GM23338 (cell line): ENCODE measurements around the gene SORCS2. TPM values are rescaled to one million over a fixed set of nuclear protein-coding genes. Genes with fewer than 3 reads are reported as not detected.

ENCODE experiments used
- ATAC-seq: fragments of 200-7000 bp; cut with Tn5 transposase; 3 replicates; pipeline ENCODE4 v1.9.1; 2020
- DNase-seq: peaks from one replicate; pipeline ENCODE4 v3.0.0-alpha.2; 2015; ENCODE audit warnings: low spot score
- H2AFZ ChIP-seq: fragments of 200-600 bp; sonication (generic); 2 replicates; pipeline ENCODE4 v1.8.0; 2016; ENCODE audit warnings: antibody characterized with exemption, mild to moderate bottlenecking, moderate library complexity
- H3F3A ChIP-seq: fragments of 200-600 bp; sonication (generic); replicated peaks from 2 replicates; pipeline ENCODE4 v1.8.0; 2017; ENCODE audit warnings: antibody characterized with exemption, mixed run types, low read depth
- H3K27ac ChIP-seq: fragments of 200-600 bp; sonication (generic); 2 replicates; pipeline ENCODE4 v1.6.1; 2016; ENCODE audit warnings: low read depth
- H3K27me3 ChIP-seq: fragments of 200-600 bp; sonication (generic); 2 replicates; pipeline ENCODE4 v1.8.0; 2016; ENCODE audit warnings: mild to moderate bottlenecking, mixed run types, moderate library complexity; ENCODE audit not compliant: insufficient read depth
- H3K36me3 ChIP-seq: fragments of 200-600 bp; sonication (generic); 2 replicates; pipeline ENCODE4 v1.8.0; 2016; ENCODE audit warnings: mild to moderate bottlenecking; ENCODE audit not compliant: insufficient read depth
- H3K4me1 ChIP-seq: fragments of 200-600 bp; sonication (generic); 2 replicates; pipeline ENCODE4 v1.8.0; 2016; ENCODE audit warnings: mild to moderate bottlenecking, moderate library complexity; ENCODE audit not compliant: insufficient read depth
- H3K4me2 ChIP-seq: fragments of 200-600 bp; sonication (generic); 2 replicates; pipeline ENCODE4 v1.7.1; 2017; ENCODE audit warnings: mixed run types
- H3K4me3 ChIP-seq: fragments of 200-600 bp; sonication (generic); 2 replicates; pipeline ENCODE4 v1.6.1; 2016; ENCODE audit warnings: mixed run types
- H3K79me2 ChIP-seq: fragments of 200-600 bp; sonication (generic); replicated peaks from 2 replicates; pipeline ENCODE4 v1.8.0; 2017; ENCODE audit warnings: mild to moderate bottlenecking; ENCODE audit not compliant: insufficient read depth
- H3K9me2 ChIP-seq: fragments of 200-600 bp; sonication (generic); 2 replicates; pipeline ENCODE4 v1.8.0; 2017; ENCODE audit not compliant: insufficient read depth
- H4K20me1 ChIP-seq: fragments of 200-600 bp; sonication (generic); replicated peaks from 2 replicates; pipeline ENCODE4 v1.8.0; 2017; ENCODE audit warnings: mild to moderate bottlenecking; ENCODE audit not compliant: insufficient read depth
- H3K27ac Mint-ChIP-seq: 2 replicates; pipeline ENCODE4 v1.8.0; 2020; ENCODE audit warnings: inconsistent platforms, mild to moderate bottlenecking, moderate library complexity, mixed read lengths
- H3K27me3 Mint-ChIP-seq: 3 replicates; pipeline ENCODE4 v1.8.0; 2022; ENCODE audit warnings: low read depth, mild to moderate bottlenecking, moderate library complexity, mixed read lengths, inconsistent platforms; ENCODE audit not compliant: insufficient read depth, poor library complexity
- H3K36me3 Mint-ChIP-seq: 3 replicates; pipeline ENCODE4 v1.8.0; 2021; ENCODE audit warnings: low read depth, mild to moderate bottlenecking, inconsistent platforms, moderate library complexity, mixed read lengths
- H3K4me1 Mint-ChIP-seq: 3 replicates; pipeline ENCODE4 v1.8.0; 2020; ENCODE audit warnings: mild to moderate bottlenecking, inconsistent platforms, mixed read lengths
- H3K4me3 Mint-ChIP-seq: 3 replicates; pipeline ENCODE4 v1.8.0; 2021; ENCODE audit warnings: moderate library complexity, mild to moderate bottlenecking, inconsistent platforms, mixed read lengths
- H3K9me3 Mint-ChIP-seq: 3 replicates; pipeline ENCODE4 v1.8.0; 2020; ENCODE audit warnings: moderate library complexity, mild to moderate bottlenecking, inconsistent platforms, mixed read lengths
- CREB1 ChIP-seq: fragments of 250-450 bp; sonication (Bioruptor Pico); IDR thresholded peaks from 2 replicates; pipeline ENCODE4 v1.5.0; 2020; ENCODE audit warnings: low read depth, mild to moderate bottlenecking, moderate library complexity
- EZH2 ChIP-seq: fragments of 200-600 bp; sonication (generic); IDR thresholded peaks from one replicate; pipeline ENCODE4 v1.8.0; 2017; ENCODE audit warnings: antibody characterized with exemption, mild to moderate bottlenecking, low read depth; ENCODE audit not compliant: unreplicated experiment
- JUNB ChIP-seq: IDR thresholded peaks from one replicate; pipeline ENCODE4 v1.6.1; 2016; ENCODE audit warnings: antibody characterized with exemption; ENCODE audit not compliant: unreplicated experiment
- POLR2AphosphoS5 ChIP-seq: IDR thresholded peaks from 2 replicates; pipeline ENCODE4 v1.6.1; 2016; ENCODE audit warnings: antibody characterized with exemption, low read depth
- STAT1 ChIP-seq: IDR thresholded peaks from one replicate; pipeline ENCODE4 v1.6.1; 2016; ENCODE audit warnings: antibody characterized with exemption; ENCODE audit not compliant: unreplicated experiment
- ZNF114 ChIP-seq: fragments of 250-450 bp; sonication (Bioruptor Pico); IDR thresholded peaks from 2 replicates; pipeline ENCODE4 v1.5.0; 2020; ENCODE audit warnings: mild to moderate bottlenecking, moderate library complexity
- ZNF331 ChIP-seq: fragments of 250-450 bp; sonication (Bioruptor Pico); IDR thresholded peaks from 2 replicates; pipeline ENCODE4 v1.5.0; 2020; ENCODE audit warnings: low read depth, mild to moderate bottlenecking, moderate library complexity
- polyA plus RNA-seq: library from polyadenylated mRNA; unstranded; fragments of >200 nt; fragmentation: Nextera tagmentation; extraction: Ambion mirVana; gene quantifications from 2 replicates; pipeline ENCODE4 v1.2.1, GENCODE V29; 2016
- total RNA-seq: library from RNA; depleted of rRNA; stranded (reverse); fragments of >200 nt; shearing (Covaris generic); gene quantifications from 2 replicates; pipeline ENCODE4 v1.2.3, GENCODE V29; 2014
- TF ChIP-seq, protein P1 (sequence below): IDR thresholded peaks from 2 replicates; pipeline ENCODE4 v1.6.1; 2016; ENCODE audit warnings: antibody characterized with exemption
- TF ChIP-seq, protein P2 (sequence below): fragments of 250-450 bp; sonication (Bioruptor Pico); IDR thresholded peaks from 2 replicates; pipeline ENCODE4 v1.5.0; 2020; ENCODE audit warnings: mild to moderate bottlenecking, moderate library complexity
- TF ChIP-seq, protein P3 (sequence below), 2 experiments: fragments of 200-600 bp in 1 of 2; sonication (generic) in 1 of 2; conservative IDR thresholded peaks; 2 replicates each; pipeline versions ENCODE4 v1.5.1 to v1.6.1; 2016 to 2017; ENCODE audit warnings: antibody characterized with exemption in 2 of 2, low read depth in 2 of 2, mild to moderate bottlenecking in 2 of 2, moderate library complexity in 1 of 2

SORCS2 gene
- total and polyA plus RNA-seq, 2 experiments from 2014 or later: 0.47 to 2.4 TPM

DNA sequence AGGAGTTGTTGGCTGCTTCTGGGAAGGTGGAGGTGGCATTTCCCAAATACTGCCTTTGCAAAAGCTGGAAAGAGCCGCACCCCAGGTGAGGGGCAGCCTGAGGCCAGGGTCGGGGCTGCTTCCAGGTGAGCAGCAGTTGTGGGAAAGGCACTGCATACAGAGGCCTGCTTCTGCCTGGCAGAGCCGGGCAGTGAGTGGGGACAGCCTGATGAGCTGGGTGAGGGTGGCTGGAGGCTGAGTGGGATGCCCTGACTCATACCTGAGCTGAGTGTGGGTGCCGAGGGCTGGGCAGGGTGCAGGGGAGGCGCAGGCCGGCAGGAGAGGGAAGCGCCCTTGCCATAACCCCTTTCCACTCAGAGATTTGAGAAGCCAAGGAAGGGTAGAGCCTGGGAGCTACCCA, 248.9 kb downstream of the SORCS2 start:
- no peak overlapping the region for H3K27ac Mint-ChIP-seq
- no peaks in the 10 kb centered on the region for H3K9me2 ChIP-seq
- H3K4me2 ChIP-seq: no peak overlapping the region
- H3K27ac ChIP-seq: no peak overlapping the region
- H2AFZ ChIP-seq: no peak overlapping the region
- H3K4me1 ChIP-seq: no peaks in the 10 kb centered on the region
- peaks cover 19% of the 10 kb centered on the region for H3K4me1 Mint-ChIP-seq
- H3K4me3 ChIP-seq: no peak overlapping the region
- H3K36me3 Mint-ChIP-seq: peaks cover 3% of the 10 kb centered on the region; the same call in 1 of the 3 replicates
- DNase-seq (no peak), ATAC-seq (peak; percentile 31)
- H3F3A ChIP-seq: no peaks in the 10 kb centered on the region
- H4K20me1 ChIP-seq: no peaks in the 10 kb centered on the region
- H3K36me3 ChIP-seq: no peaks in the 10 kb centered on the region
- peaks cover 4% of the 10 kb centered on the region for H3K27me3 Mint-ChIP-seq
- H3K4me3 Mint-ChIP-seq: no peak overlapping the region
- peaks cover 16% of the 10 kb centered on the region for H3K9me3 Mint-ChIP-seq
- TF ChIP-seq, protein P1, sequence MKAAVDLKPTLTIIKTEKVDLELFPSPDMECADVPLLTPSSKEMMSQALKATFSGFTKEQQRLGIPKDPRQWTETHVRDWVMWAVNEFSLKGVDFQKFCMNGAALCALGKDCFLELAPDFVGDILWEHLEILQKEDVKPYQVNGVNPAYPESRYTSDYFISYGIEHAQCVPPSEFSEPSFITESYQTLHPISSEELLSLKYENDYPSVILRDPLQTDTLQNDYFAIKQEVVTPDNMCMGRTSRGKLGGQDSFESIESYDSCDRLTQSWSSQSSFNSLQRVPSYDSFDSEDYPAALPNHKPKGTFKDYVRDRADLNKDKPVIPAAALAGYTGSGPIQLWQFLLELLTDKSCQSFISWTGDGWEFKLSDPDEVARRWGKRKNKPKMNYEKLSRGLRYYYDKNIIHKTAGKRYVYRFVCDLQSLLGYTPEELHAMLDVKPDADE: no peak
- no peaks in the 10 kb centered on the region for H3K79me2 ChIP-seq
- H3K27me3 ChIP-seq: no peaks in the 10 kb centered on the region

DNA sequence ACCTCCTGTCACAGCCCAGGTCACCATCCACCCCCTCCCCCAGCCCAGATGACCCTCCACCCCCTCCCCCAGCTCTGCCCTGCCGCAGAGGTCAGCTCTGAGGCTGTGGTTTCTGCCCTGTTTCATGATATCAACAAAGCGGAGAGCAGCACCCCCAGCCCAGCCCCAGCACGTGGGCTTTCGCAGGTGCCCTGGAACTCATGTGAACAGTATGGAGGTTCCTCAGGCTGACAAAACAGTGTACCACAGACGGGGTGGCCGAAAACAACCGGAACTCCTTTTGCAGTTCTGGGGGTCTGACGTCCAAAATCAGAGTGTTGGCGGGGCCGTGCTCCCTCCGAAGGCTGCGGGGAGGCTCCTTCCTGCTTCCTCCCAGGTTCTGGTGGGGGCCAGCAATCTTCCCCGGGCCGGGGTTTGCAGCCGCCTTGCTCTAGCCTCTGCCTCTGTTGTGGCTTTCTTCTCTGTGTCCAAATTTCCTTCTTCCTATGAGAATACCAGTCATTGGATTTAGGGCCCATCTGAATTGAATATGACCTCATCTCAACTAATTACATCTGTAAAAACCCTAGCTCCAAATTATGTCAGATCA, 250.3 kb downstream of the SORCS2 start:
- Mint-ChIP-seq H3K27ac (no peak overlapping the region), H3K4me3 (peak overlapping the region; percentile 23; the same call in 1 of the 3 replicates), H3K36me3 (peaks cover 3% of the 10 kb centered on the region; the same call in 1 of the 3 replicates), H3K4me1 (peaks cover 19% of the 10 kb centered on the region), H3K27me3 (peaks cover 5% of the 10 kb centered on the region), H3K9me3 (peaks cover 16% of the 10 kb centered on the region)
- Histone ChIP-seq H3K4me2 (peak overlapping the region; percentile 20; the same call in 1 of the 2 replicates), H2AFZ (no peak overlapping the region), H3K27me3 (no peaks in the 10 kb centered on the region), H4K20me1 (no peaks in the 10 kb centered on the region), H3K4me1 (no peaks in the 10 kb centered on the region), H3F3A (no peaks in the 10 kb centered on the region), H3K36me3 (no peaks in the 10 kb centered on the region), H3K9me2 (no peaks in the 10 kb centered on the region), H3K79me2 (no peaks in the 10 kb centered on the region), H3K4me3 (no peak overlapping the region), H3K27ac (no peak overlapping the region)
- DNase-seq: no peak
- ATAC-seq: peak; percentile 38; the same call in 2 of the 3 replicates
- no peak for TF ChIP-seq EZH2
- TF ChIP-seq CREB1 (CRISPR knock-in tag): no peak
- TF ChIP-seq, protein P1: no peak
- no peak for TF ChIP-seq STAT1
- TF ChIP-seq, protein P2, sequence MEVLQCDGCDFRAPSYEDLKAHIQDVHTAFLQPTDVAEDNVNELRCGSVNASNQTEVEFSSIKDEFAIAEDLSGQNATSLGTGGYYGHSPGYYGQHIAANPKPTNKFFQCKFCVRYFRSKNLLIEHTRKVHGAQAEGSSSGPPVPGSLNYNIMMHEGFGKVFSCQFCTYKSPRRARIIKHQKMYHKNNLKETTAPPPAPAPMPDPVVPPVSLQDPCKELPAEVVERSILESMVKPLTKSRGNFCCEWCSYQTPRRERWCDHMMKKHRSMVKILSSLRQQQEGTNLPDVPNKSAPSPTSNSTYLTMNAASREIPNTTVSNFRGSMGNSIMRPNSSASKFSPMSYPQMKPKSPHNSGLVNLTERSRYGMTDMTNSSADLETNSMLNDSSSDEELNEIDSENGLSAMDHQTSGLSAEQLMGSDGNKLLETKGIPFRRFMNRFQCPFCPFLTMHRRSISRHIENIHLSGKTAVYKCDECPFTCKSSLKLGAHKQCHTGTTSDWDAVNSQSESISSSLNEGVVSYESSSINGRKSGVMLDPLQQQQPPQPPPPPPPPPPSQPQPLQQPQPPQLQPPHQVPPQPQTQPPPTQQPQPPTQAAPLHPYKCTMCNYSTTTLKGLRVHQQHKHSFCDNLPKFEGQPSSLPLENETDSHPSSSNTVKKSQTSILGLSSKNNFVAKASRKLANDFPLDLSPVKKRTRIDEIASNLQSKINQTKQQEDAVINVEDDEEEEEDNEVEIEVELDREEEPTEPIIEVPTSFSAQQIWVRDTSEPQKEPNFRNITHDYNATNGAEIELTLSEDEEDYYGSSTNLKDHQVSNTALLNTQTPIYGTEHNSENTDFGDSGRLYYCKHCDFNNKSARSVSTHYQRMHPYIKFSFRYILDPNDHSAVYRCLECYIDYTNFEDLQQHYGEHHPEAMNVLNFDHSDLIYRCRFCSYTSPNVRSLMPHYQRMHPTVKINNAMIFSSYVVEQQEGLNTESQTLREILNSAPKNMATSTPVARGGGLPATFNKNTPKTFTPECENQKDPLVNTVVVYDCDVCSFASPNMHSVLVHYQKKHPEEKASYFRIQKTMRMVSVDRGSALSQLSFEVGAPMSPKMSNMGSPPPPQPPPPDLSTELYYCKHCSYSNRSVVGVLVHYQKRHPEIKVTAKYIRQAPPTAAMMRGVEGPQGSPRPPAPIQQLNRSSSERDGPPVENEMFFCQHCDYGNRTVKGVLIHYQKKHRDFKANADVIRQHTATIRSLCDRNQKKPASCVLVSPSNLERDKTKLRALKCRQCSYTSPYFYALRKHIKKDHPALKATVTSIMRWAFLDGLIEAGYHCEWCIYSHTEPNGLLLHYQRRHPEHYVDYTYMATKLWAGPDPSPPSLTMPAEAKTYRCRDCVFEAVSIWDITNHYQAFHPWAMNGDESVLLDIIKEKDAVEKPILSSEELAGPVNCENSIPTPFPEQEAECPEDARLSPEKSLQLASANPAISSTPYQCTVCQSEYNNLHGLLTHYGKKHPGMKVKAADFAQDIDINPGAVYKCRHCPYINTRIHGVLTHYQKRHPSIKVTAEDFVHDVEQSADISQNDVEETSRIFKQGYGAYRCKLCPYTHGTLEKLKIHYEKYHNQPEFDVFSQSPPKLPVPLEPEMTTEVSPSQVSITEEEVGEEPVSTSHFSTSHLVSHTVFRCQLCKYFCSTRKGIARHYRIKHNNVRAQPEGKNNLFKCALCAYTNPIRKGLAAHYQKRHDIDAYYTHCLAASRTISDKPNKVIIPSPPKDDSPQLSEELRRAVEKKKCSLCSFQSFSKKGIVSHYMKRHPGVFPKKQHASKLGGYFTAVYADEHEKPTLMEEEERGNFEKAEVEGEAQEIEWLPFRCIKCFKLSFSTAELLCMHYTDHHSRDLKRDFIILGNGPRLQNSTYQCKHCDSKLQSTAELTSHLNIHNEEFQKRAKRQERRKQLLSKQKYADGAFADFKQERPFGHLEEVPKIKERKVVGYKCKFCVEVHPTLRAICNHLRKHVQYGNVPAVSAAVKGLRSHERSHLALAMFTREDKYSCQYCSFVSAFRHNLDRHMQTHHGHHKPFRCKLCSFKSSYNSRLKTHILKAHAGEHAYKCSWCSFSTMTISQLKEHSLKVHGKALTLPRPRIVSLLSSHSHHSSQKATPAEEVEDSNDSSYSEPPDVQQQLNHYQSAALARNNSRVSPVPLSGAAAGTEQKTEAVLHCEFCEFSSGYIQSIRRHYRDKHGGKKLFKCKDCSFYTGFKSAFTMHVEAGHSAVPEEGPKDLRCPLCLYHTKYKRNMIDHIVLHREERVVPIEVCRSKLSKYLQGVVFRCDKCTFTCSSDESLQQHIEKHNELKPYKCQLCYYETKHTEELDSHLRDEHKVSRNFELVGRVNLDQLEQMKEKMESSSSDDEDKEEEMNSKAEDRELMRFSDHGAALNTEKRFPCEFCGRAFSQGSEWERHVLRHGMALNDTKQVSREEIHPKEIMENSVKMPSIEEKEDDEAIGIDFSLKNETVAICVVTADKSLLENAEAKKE (CRISPR knock-in tag): no peak
- no peak for TF ChIP-seq ZNF114 (CRISPR knock-in tag)
- TF ChIP-seq POLR2AphosphoS5: no peak
- no peak for TF ChIP-seq ZNF331 (CRISPR knock-in tag)
- no peak for TF ChIP-seq JUNB
- TF ChIP-seq, protein P3, sequence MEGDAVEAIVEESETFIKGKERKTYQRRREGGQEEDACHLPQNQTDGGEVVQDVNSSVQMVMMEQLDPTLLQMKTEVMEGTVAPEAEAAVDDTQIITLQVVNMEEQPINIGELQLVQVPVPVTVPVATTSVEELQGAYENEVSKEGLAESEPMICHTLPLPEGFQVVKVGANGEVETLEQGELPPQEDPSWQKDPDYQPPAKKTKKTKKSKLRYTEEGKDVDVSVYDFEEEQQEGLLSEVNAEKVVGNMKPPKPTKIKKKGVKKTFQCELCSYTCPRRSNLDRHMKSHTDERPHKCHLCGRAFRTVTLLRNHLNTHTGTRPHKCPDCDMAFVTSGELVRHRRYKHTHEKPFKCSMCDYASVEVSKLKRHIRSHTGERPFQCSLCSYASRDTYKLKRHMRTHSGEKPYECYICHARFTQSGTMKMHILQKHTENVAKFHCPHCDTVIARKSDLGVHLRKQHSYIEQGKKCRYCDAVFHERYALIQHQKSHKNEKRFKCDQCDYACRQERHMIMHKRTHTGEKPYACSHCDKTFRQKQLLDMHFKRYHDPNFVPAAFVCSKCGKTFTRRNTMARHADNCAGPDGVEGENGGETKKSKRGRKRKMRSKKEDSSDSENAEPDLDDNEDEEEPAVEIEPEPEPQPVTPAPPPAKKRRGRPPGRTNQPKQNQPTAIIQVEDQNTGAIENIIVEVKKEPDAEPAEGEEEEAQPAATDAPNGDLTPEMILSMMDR (conservative IDR thresholded peaks at IDR 0.05; ENCODE audit: low read depth in 2 of 2): no peak
